RWPE2 (cell line): Measurements from ENCODE around the gene PROM1.

ENCODE experiments used
- ATAC-seq: fragments of 200-7000 bp; cut with Tn5 transposase; 3 replicates; pipeline ENCODE4 v1.9.1; 2021; ENCODE audit warnings: low read depth
- DNase-seq: peaks from one replicate; pipeline ENCODE4 v3.0.0-alpha.2; 2020; ENCODE audit warnings: low spot score
- H3K27ac ChIP-seq: fragments of 450-650 bp; 2 replicates; pipeline ENCODE4 v1.5.1; 2017; ENCODE audit warnings: mild to moderate bottlenecking; ENCODE audit not compliant: poor library complexity, severe bottlenecking
- H3K27me3 ChIP-seq: fragments of 250-450 bp; sonication (Bioruptor Pico); 2 replicates; pipeline ENCODE4 v1.5.1; 2021; ENCODE audit warnings: mild to moderate bottlenecking, moderate library complexity; ENCODE audit not compliant: insufficient read depth, poor library complexity, severe bottlenecking
- H3K36me3 ChIP-seq: fragments of 250-450 bp; sonication (Bioruptor Pico); 2 replicates; pipeline ENCODE4 v1.5.1; 2020; ENCODE audit warnings: low read depth, mild to moderate bottlenecking, moderate library complexity
- H3K4me1 ChIP-seq: fragments of 250-450 bp; sonication (Bioruptor Pico); 2 replicates; pipeline ENCODE4 v1.5.1; 2021; ENCODE audit warnings: mild to moderate bottlenecking, moderate library complexity; ENCODE audit not compliant: insufficient read depth, poor library complexity, severe bottlenecking
- H3K4me3 ChIP-seq: fragments of 250-450 bp; sonication (Bioruptor Pico); 2 replicates; pipeline ENCODE4 v1.5.1; 2021; ENCODE audit warnings: mild to moderate bottlenecking, moderate library complexity; ENCODE audit not compliant: severe bottlenecking
- H3K9me3 ChIP-seq: fragments of 250-450 bp; sonication (Bioruptor Pico); 2 replicates; pipeline ENCODE4 v1.5.1; 2021; ENCODE audit warnings: mild to moderate bottlenecking, moderate library complexity; ENCODE audit not compliant: severe bottlenecking
- TF ChIP-seq, protein P1 (sequence below): fragments of 450-650 bp; IDR thresholded peaks from one replicate; pipeline ENCODE4 v1.5.1; 2017; ENCODE audit warnings: mild to moderate bottlenecking, moderate library complexity; ENCODE audit not compliant: poor library complexity, severe bottlenecking

The PROM1 gene

GRCh38 chr4:16088601-16089000 lies 4.8 kb upstream of the PROM1 start:
- Histone ChIP-seq H3K27ac (no peak overlapping the region), H3K4me3 (no peak overlapping the region), H3K4me1 (no peaks in the 10 kb centered on the region), H3K9me3 (no peaks in the 10 kb centered on the region), H3K27me3 (peaks cover 76% of the 10 kb centered on the region), H3K36me3 (no peaks in the 10 kb centered on the region)
- DNase-seq (no peak), ATAC-seq (no peak)
- TF ChIP-seq, protein P1, sequence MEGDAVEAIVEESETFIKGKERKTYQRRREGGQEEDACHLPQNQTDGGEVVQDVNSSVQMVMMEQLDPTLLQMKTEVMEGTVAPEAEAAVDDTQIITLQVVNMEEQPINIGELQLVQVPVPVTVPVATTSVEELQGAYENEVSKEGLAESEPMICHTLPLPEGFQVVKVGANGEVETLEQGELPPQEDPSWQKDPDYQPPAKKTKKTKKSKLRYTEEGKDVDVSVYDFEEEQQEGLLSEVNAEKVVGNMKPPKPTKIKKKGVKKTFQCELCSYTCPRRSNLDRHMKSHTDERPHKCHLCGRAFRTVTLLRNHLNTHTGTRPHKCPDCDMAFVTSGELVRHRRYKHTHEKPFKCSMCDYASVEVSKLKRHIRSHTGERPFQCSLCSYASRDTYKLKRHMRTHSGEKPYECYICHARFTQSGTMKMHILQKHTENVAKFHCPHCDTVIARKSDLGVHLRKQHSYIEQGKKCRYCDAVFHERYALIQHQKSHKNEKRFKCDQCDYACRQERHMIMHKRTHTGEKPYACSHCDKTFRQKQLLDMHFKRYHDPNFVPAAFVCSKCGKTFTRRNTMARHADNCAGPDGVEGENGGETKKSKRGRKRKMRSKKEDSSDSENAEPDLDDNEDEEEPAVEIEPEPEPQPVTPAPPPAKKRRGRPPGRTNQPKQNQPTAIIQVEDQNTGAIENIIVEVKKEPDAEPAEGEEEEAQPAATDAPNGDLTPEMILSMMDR: no peak

GRCh38 chr4:16085822-16086221 lies 2.0 kb upstream of the PROM1 start:
- Histone ChIP-seq H3K4me1 (no peaks in the 10 kb centered on the region), H3K9me3 (no peaks in the 10 kb centered on the region), H3K36me3 (no peaks in the 10 kb centered on the region), H3K27me3 (peaks cover 90% of the 10 kb centered on the region), H3K4me3 (no peak overlapping the region), H3K27ac (no peak overlapping the region)
- TF ChIP-seq, protein P1: no peak
- DNase-seq (no peak), ATAC-seq (no peak)

- peak overlapping the region; percentile 17 for H3K4me3 ChIP-seq
- ATAC-seq: peak; percentile 56
Measured at GRCh38 chr4:16082426-16083240, 1.2 kb downstream of the PROM1 start.

GRCh38 chr4:16082041-16082425 lies 1.8 kb downstream of the PROM1 start:
- no peak for DNase-seq
- TF ChIP-seq, protein P1: no peak
- Histone ChIP-seq H3K27ac (no peak overlapping the region), H3K4me1 (no peaks in the 10 kb centered on the region), H3K36me3 (no peaks in the 10 kb centered on the region), H3K27me3 (peaks cover 72% of the 10 kb centered on the region), H3K9me3 (no peaks in the 10 kb centered on the region), H3K4me3 (no peak overlapping the region)
- ATAC-seq: no peak

More at GRCh38 chr4:16082426-16083240, 1.2 kb downstream of the PROM1 start:
- Histone ChIP-seq H3K27ac (no peak overlapping the region), H3K4me1 (no peaks in the 10 kb centered on the region), H3K36me3 (no peaks in the 10 kb centered on the region), H3K27me3 (peaks cover 78% of the 10 kb centered on the region), H3K9me3 (no peaks in the 10 kb centered on the region)
- TF ChIP-seq, protein P1: no peak
- DNase-seq: no peak

DNA sequence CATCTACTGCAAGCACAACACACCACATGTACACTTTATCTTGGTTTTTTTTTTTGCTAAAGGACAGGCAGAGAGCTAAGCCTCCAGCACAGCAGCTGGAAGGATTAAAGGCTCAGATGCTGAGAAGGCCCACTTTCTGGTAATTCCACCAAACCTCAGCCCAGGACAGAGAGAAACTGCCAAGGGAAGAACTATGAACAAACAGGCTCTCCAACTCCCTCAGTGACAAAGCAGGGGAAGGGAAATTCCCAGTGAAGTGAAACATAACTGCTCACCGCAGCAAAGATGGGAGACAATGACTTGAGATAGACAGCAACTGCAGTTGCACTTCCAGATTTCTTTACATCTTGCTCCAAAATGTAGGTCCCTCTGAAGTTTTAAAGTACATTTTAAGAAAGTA lies 4.8 kb downstream of the PROM1 start:
- ATAC-seq (no peak), DNase-seq (no peak)
- no peak overlapping the region for H3K4me3 ChIP-seq
- H3K27ac ChIP-seq: no peak overlapping the region
- H3K27me3 ChIP-seq: peaks cover 53% of the 10 kb centered on the region
- H3K4me1 ChIP-seq: no peaks in the 10 kb centered on the region
- H3K9me3 ChIP-seq: no peaks in the 10 kb centered on the region
- TF ChIP-seq, protein P1: no peak
- no peaks in the 10 kb centered on the region for H3K36me3 ChIP-seq
